Lower lobe of right lung (tissue), 2 donors: Measurements from ENCODE around the gene TPRG1L. TPM values are rescaled to one million over a fixed set of nuclear protein-coding genes. Genes with fewer than 3 reads are reported as not detected.
A peak's percentile ranks its signal among the peaks of the same experiment; 100 is the strongest.

Experiments used
- ATAC-seq, 2 donors: fragments of 200-7000 bp; cut with Tn5 transposase; one replicate each; pipeline ENCODE4 v1.9.1; 2020 to 2022; ENCODE audit warnings: mild to moderate bottlenecking in 2 of 2, moderate library complexity in 2 of 2
- DNase-seq: peaks from one replicate; pipeline ENCODE4 v3.0.0-alpha.2; 2020
- H3K27ac ChIP-seq: fragments of 200-600 bp; one replicate; pipeline ENCODE4 v1.8.0; 2022
- H3K27me3 ChIP-seq: fragments of 200-600 bp; one replicate; pipeline ENCODE4 v1.8.0; 2022; ENCODE audit warnings: low read depth
- H3K36me3 ChIP-seq: fragments of 200-600 bp; one replicate; pipeline ENCODE4 v1.8.0; 2022; ENCODE audit warnings: mild to moderate bottlenecking
- H3K4me1 ChIP-seq: fragments of 200-600 bp; one replicate; pipeline ENCODE4 v1.8.0; 2022
- H3K4me3 ChIP-seq: fragments of 200-600 bp; one replicate; pipeline ENCODE4 v1.8.0; 2022; ENCODE audit warnings: mild to moderate bottlenecking
- H3K9me3 ChIP-seq: fragments of 200-600 bp; one replicate; pipeline ENCODE4 v1.8.0; 2022
- CTCF ChIP-seq: fragments of 200-600 bp; IDR thresholded peaks from one replicate; pipeline ENCODE4 v1.8.0; 2022; ENCODE audit warnings: antibody characterized with exemption, mild to moderate bottlenecking
- intact Hi-C: fragments of 100-400 bp; cut with DNase I; formaldehyde crosslinking; loops from one replicate; pipeline ENCODE4 v1.11.0; 2022
- total RNA-seq: library from RNA; stranded (reverse); fragmentation: NEBNext Ultra II Directional; extraction: Animal tissue kit (Norgen Biotek cat#: 25700); gene quantifications from one replicate; pipeline ENCODE4 v1.2.1, GENCODE V29; 2021
- donor health status: DM: no; HTN: yes; CAD: no; lungs with severe emphysema.

Gene TPRG1L
- total RNA-seq, 1 donor from 2014 or later, result 46.1 TPM

DNA sequence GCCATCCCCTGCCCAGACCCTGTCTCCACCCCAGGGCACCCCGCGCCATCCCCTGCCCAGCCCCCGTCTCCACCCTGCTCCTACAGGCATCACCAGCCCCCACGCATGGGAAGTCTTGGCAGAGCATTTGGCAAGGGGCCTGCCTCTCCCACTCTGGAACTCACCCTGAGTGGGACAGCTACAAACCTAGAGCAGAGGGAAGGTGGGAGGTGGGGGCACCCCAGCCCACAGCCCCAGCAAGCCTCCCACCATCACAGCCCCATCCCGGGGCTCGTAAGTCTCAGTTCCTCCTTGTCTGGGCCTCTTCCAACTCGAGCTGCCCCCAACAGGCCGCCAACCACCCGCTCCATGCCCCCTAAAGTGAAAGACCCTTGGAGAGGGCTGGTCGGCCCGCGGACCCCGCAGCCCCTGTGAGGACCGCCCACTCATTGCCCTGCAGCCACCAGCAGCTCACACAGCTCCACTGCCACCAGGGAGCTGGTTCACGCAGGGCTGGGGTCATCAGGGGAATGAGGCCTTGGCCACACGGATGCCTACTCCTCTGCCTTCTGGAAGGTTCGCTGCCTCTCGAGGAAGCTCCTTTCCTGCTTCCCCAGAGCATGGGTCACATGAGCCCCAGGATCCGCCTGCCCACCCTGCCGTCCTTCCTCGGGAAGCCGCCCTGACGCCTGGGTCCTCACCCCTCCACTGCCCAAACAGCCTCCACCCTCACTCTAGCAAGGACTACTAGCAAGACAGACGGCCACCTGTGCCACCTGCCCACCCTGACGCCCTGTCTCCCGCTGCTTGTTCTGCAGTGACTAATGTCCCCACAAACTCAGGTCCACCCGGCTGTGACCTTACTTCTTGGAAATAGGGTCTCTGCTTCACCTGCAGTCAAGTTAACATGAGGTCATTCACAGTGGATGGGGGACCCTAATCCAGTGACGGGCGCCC lies 27.9 kb upstream of the TPRG1L start:
- DNase-seq, result no peak
- ATAC-seq, result no peak
- H3K9me3 ChIP-seq, result no peaks in the 10 kb centered on the region
- H3K4me3 ChIP-seq, result no peak overlapping the region
- intact Hi-C loops, result no loop called here
- peaks cover 36% of the 10 kb centered on the region for H3K4me1 ChIP-seq
- TF ChIP-seq CTCF, result no peak
- H3K36me3 ChIP-seq, result no peaks in the 10 kb centered on the region
- no peaks in the 10 kb centered on the region for H3K27me3 ChIP-seq
- no peak overlapping the region for H3K27ac ChIP-seq

DNA sequence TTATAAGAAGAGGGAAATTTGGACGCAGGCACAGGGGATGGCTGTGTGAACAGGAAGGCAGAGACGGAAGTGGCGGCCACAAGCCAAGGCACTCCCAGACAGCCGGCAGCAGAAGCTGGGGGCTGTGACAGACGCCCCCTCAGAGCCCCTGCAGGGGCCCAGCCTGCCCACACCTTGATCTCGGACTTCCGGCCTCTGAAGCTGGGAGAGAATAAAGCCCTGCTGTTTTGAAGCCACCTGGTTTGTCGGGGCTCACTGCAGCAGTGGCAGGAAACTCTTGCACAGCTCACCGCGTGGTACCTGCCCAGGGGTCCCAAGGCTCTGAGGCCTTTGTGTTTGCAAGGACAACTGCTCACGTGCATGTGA lies 27.2 kb upstream of the TPRG1L start:
- ATAC-seq (no peak), DNase-seq (no peak)
- Histone ChIP-seq H3K4me1 (peaks cover 39% of the 10 kb centered on the region), H3K36me3 (no peaks in the 10 kb centered on the region), H3K9me3 (no peaks in the 10 kb centered on the region), H3K4me3 (peak overlapping the region; percentile 38), H3K27me3 (no peaks in the 10 kb centered on the region), H3K27ac (no peak overlapping the region)
- no peak for TF ChIP-seq CTCF
- intact Hi-C loops, result no loop called here

DNA sequence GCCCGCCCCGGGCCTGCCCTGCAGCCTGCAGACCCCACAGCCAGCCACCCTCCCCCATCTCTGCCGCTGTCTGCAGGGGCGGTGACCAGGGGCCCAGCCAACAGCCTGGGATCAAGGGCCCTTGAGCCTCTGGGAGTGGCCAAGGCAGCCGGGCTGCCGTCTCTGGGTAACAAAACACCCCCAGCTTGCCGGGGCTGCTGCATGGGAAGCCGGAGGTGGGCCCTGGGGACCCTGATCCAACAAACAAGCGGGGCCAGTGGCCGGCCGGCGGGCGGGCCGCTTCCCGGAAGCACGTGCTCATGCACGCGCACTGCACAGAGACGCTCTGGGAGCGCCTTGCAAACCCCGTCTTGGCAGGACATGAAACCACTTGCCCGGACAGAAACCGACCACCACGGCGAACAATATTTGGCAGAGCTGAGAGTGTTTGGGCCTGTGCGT lies 26.7 kb upstream of the TPRG1L start:
- peak; percentile 63 to 75 for ATAC-seq
- H3K27ac ChIP-seq, result no peak overlapping the region
- no peaks in the 10 kb centered on the region for H3K9me3 ChIP-seq
- no peak for TF ChIP-seq CTCF
- H3K4me1 ChIP-seq, result peaks cover 43% of the 10 kb centered on the region
- no peaks in the 10 kb centered on the region for H3K27me3 ChIP-seq
- no peaks in the 10 kb centered on the region for H3K36me3 ChIP-seq
- intact Hi-C loops, result no loop called here
- H3K4me3 ChIP-seq, result peak overlapping the region; percentile 38
- DNase-seq, result peak; percentile 69

DNA sequence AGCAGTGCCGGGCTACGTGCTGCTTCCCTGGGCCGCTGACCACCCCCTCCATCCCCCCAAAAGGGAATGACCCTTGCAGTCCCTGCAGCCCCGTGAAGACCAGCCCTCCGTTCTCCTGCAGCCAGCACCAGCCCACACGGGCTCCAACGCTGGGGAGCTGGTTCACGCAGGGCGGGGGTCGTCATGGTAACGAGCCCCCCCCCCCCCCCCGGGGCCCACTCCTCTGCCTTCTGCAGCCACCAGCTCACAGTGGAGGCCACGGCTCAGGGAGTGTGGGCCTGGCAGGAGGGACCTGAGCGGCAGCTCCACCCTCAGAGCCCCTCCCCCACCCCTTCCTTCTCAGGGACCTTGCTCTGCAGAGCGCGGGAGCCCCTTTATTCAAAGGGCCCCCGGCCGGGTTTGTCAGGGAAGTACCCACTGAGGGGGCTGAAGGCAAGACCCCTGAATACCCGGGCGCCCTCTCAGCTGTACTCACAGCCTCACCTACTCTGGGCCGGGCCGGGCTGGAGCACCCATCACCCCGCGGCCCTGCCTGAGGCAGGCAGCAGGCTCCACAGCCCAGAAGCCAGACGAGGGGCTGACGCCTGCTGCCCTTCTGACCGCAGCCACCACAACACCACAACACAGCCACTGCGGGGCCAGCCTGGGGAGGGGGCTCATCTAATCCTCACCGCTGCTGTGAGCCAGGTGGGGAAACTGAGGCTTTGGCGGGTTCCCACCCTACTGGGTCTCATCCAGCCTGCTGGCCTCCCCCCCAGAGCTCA lies 26.1 kb upstream of the TPRG1L start:
- TF ChIP-seq CTCF, result no peak
- peak in 1 of 2 donors; percentile 19 for ATAC-seq
- Histone ChIP-seq H3K4me3 (peak overlapping the region; percentile 38), H3K9me3 (no peaks in the 10 kb centered on the region), H3K4me1 (peaks cover 48% of the 10 kb centered on the region), H3K27me3 (no peaks in the 10 kb centered on the region), H3K27ac (no peak overlapping the region), H3K36me3 (no peaks in the 10 kb centered on the region)
- intact Hi-C loops, result no loop called here
- no peak for DNase-seq

DNA sequence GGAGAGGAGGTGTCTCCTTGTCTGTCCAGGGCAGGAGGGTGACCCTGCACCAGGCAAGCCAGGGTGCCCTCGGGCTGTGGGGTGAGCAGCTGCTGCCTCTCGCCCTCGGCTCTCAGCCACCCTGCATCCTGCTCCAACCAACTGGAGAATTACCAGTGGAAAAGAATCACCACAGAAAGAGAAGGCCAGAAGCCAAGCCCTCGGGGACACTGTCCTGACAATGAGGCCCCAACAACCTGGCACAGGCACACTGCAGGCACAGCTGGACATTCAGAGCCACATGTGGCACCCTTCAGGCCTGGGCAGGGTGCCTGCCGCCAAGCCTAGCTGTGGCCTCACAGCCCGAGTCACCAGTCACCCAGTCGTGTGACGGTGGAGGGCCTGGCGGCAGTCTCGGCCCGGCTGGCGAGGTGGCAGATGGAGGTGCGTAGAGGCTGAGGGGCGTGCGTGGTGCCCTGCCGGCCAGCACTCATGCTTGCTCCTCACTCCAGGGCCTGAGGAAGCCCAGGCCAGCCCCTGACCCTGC lies 25.5 kb upstream of the TPRG1L start:
- H3K4me3 ChIP-seq, result no peak overlapping the region
- no peaks in the 10 kb centered on the region for H3K27me3 ChIP-seq
- H3K27ac ChIP-seq, result no peak overlapping the region
- H3K9me3 ChIP-seq, result no peaks in the 10 kb centered on the region
- DNase-seq (no peak), ATAC-seq (peak; percentile 37 to 55)
- peaks cover 48% of the 10 kb centered on the region for H3K4me1 ChIP-seq
- TF ChIP-seq CTCF, result no peak
- intact Hi-C loops, result no loop called here
- H3K36me3 ChIP-seq, result no peaks in the 10 kb centered on the region
